NCI-H2196 treated with DMSO at 0.1 percent for 48 hours (cell line): Measurements from ENCODE around the gene GPR108.

Experiments
- DNase-seq: peaks from one replicate; lab custom pipeline; 2025; ENCODE audit not compliant: unreplicated experiment; lab: John Stamatoyannopoulos, UW

Gene GPR108

GRCh38 chr19:6682607-6683128, 54.7 kb downstream of the GPR108 start:
- DNase-seq, result no peak

- no peak for DNase-seq
Measured at GRCh38 chr19:6680141-6680540, 57.2 kb downstream of the GPR108 start.
